ENCODE results near the gene GCN1. TPM values are rescaled to one million over a fixed set of nuclear protein-coding genes. Genes with fewer than 3 reads are reported as not detected.

GCN1 gene
- total and polyA plus RNA-seq, 2 experiments from 2014 or later, result 27.0 to 76.0 TPM

- no peak for DNase-seq (ENCODE audit: low read depth in 1 of 2, low spot score in 1 of 2)
- H3K27ac ChIP-seq, result no peak overlapping the region
- no peaks in the 10 kb centered on the region for H3K36me3 ChIP-seq
- no peaks in the 10 kb centered on the region for H3K9me3 ChIP-seq (ENCODE audit: low read depth)
- peaks cover 16% of the 10 kb centered on the region for H3K4me1 ChIP-seq (ENCODE audit: low read depth)
- H3K4me3 ChIP-seq, result no peak overlapping the region
- H3K27me3 ChIP-seq, result no peaks in the 10 kb centered on the region
- TF ChIP-seq, protein P1, sequence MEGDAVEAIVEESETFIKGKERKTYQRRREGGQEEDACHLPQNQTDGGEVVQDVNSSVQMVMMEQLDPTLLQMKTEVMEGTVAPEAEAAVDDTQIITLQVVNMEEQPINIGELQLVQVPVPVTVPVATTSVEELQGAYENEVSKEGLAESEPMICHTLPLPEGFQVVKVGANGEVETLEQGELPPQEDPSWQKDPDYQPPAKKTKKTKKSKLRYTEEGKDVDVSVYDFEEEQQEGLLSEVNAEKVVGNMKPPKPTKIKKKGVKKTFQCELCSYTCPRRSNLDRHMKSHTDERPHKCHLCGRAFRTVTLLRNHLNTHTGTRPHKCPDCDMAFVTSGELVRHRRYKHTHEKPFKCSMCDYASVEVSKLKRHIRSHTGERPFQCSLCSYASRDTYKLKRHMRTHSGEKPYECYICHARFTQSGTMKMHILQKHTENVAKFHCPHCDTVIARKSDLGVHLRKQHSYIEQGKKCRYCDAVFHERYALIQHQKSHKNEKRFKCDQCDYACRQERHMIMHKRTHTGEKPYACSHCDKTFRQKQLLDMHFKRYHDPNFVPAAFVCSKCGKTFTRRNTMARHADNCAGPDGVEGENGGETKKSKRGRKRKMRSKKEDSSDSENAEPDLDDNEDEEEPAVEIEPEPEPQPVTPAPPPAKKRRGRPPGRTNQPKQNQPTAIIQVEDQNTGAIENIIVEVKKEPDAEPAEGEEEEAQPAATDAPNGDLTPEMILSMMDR (IDR thresholded peaks at IDR 0.05; ENCODE audit: low read depth, low read length), result no peak
Observed at GRCh38 chr12:120090626-120091295, 103.8 kb downstream of the GCN1 start.

GRCh38 chr12:120090206-120090605 lies 104.3 kb downstream of the GCN1 start:
- Histone ChIP-seq H3K27me3 (no peaks in the 10 kb centered on the region), H3K4me3 (no peak overlapping the region), H3K27ac (no peak overlapping the region), H3K9me3 (ENCODE audit: low read depth) (no peaks in the 10 kb centered on the region), H3K36me3 (no peaks in the 10 kb centered on the region), H3K4me1 (ENCODE audit: low read depth) (peaks cover 16% of the 10 kb centered on the region)
- no peak for DNase-seq (ENCODE audit: low read depth in 1 of 2, low spot score in 1 of 2)
- TF ChIP-seq, protein P1 (IDR thresholded peaks at IDR 0.05; ENCODE audit: low read depth, low read length), result no peak

- H3K27ac ChIP-seq, result no peak overlapping the region
- no peaks in the 10 kb centered on the region for H3K36me3 ChIP-seq
- no peaks in the 10 kb centered on the region for H3K9me3 ChIP-seq (ENCODE audit: low read depth)
- peaks cover 16% of the 10 kb centered on the region for H3K4me1 ChIP-seq (ENCODE audit: low read depth)
- TF ChIP-seq, protein P1 (IDR thresholded peaks at IDR 0.05; ENCODE audit: low read depth, low read length), result no peak
- no peak overlapping the region for H3K4me3 ChIP-seq
- no peak for DNase-seq (ENCODE audit: low read depth in 1 of 2, low spot score in 1 of 2)
- no peaks in the 10 kb centered on the region for H3K27me3 ChIP-seq
Observed at GRCh38 chr12:120089796-120090195, 104.7 kb downstream of the GCN1 start.

- Histone ChIP-seq H3K4me3 (no peak overlapping the region), H3K9me3 (ENCODE audit: low read depth) (no peaks in the 10 kb centered on the region), H3K4me1 (ENCODE audit: low read depth) (peaks cover 9% of the 10 kb centered on the region), H3K36me3 (no peaks in the 10 kb centered on the region), H3K27ac (no peak overlapping the region), H3K27me3 (no peaks in the 10 kb centered on the region)
- TF ChIP-seq, protein P1 (IDR thresholded peaks at IDR 0.05; ENCODE audit: low read depth, low read length), result no peak
- peak in 1 of 2 donors; percentile 13 for DNase-seq (ENCODE audit: low read depth in 1 of 2, low spot score in 1 of 2)
Observed at GRCh38 chr12:120089105-120089504, 105.4 kb downstream of the GCN1 start.

GRCh38 chr12:120086801-120087621 lies 107.5 kb downstream of the GCN1 start:
- no peaks in the 10 kb centered on the region for H3K9me3 ChIP-seq (ENCODE audit: low read depth)
- no peaks in the 10 kb centered on the region for H3K4me1 ChIP-seq (ENCODE audit: low read depth)
- no peaks in the 10 kb centered on the region for H3K27me3 ChIP-seq
- peak; percentile 99 for DNase-seq (ENCODE audit: low read depth in 1 of 2, low spot score in 1 of 2)
- H3K27ac ChIP-seq, result peak overlapping the region; percentile 80
- H3K36me3 ChIP-seq, result no peaks in the 10 kb centered on the region
- TF ChIP-seq, protein P1 (IDR thresholded peaks at IDR 0.05; ENCODE audit: low read depth, low read length), result peak; percentile 98
- H3K4me3 ChIP-seq, result peak overlapping the region; percentile 34

All from cardiac muscle cell (in vitro differentiated cells and primary cell).